ENCODE measurements around the gene CIPC.

CIPC gene

GRCh38 chr14:77097700-77098528, at the start of gene CIPC:
Gene CIPC, plus strand, starts transcription at chr14:77098258. Its CDS starts 7,451 bp downstream, at chr14:77105709.
- DNase-seq (ENCODE audit: low spot score): peak; percentile 99

DNA sequence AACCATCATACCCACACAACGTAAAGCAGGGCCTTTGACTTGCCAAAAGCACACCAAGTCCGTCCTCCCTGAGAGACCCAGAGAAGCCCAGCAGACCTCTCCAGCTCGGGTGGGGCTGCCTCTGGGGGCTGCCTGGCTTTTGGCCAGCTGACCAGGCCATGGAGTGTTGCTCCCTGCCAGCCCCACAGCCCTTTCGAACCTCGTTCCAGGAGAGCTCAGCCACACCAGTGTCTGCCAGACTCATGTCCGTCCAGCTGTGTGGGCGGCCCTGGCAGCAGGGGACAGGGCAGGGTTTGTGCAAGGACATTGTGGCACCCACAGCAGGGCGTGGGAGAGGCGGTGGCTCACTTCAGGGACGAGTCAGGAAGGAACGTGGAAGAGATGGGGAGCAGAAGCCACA, 46.9 kb upstream of the CIPC start:
- no peak for DNase-seq (ENCODE audit: low spot score)

DNA sequence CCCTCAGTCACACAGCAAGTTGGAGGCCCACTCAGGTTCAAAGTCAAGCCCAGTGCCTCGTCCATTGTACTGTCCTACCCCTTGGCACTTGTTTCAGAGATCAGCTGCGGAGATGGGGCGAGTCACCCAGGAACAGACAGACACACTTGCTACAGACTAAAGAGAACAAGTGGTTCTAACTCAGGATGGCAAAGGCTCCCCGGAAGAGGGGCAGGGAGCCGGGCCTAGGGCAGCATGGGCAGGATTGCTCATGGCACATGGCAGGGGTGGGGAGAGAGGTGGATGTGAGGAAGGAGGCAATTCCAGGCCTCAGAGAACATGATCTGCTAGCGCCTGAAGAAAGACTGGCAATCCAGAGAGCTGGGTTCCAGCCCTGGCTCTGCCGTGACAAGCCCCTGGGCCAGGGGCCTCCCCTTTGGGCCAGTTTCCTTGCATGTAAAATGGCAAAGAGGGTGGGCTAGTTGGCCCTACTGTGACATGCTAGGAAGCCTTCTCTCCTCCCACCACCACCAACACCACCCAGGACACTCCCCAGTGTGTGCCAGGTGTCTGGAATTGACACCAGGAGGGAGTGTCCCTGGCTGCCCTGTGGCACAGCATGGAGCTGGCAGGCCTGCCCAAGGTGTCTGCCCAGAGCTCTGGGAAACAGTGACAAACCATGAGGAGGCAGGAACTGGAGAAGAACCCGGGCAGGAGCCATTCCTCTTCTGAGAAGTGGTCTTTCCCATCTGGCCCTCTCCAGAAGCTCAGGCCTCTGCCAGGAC, 45.6 kb upstream of the CIPC start:
- no peak for DNase-seq (ENCODE audit: low spot score)

DNA sequence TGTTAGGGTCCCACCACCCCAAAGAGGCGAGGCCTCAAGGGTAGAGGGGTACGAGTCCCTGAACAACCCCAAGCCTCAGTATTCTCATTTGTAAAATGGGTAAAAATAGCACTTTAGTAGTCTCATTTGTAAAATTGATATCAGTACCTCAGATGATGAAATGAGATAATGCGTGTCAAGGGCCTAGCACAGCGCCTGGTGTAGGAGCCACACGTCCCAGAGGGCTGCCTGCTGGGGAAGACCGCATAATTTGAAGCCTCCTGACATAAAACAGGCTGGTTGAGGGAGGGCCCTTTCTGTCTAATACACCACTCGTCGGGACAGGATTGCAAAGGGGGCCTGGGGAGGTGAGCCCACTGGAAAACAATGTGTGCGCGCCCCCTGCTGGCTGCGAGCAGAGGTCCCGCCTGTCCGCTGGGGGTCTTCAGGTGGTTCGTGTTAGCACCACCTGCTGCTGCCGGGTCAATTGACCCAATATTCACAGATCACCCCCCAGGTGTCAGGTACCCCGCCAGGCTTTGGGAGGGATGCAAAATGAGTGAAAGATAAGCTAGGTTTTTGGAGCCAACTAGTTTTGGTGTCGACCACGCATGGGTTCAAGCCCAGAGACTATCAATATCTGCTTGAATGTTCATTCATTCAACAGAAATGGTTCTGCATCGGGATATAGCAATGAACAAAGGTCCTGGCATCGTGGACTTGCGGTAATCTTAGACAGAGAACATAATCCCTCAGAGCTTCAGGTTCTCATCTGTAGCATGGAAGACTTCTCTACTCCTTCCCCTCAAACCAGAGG, 44.8 kb upstream of the CIPC start:
- peak; percentile 70 for DNase-seq (ENCODE audit: low spot score)

DNA sequence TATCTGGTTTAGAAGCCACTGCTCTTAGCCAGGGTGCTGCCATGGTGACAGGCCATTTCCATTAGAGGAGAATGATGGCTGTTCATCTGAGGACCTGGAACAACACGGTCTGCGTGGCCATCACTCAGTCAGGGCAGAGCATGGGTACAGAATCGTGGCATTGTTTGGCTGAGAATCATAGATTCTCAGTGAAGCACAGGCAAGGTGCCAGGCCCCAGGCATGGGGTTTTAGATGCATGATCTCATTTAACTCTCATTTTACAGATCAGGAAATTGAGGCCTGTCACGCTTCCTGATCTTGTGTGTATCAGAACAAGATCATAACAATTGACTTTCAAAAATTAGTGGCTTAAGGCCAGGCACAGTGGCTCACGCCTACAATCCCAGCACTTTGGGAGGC, 42.8 kb upstream of the CIPC start:
- DNase-seq (ENCODE audit: low spot score): peak; percentile 47

DNA sequence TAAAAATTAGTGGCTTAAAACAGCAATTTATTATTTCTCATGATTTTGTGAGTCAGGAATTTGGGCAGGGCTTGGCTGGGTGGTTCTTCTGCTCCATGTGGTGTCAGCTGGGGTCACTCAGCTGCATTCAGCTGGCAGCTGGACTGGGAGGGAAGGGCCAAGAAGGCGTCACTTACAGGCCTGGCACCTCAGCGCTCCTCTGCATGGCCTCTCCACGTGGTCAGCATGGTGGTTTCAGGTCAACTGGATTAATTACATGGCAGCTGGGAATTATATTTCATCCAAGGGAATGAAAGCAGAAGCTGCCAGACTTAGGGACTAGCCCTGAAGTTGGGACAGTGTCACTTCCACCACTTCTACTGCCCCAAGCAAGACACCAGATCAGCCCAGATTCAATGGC, 42.1 kb upstream of the CIPC start:
- no peak for DNase-seq (ENCODE audit: low spot score)

DNA sequence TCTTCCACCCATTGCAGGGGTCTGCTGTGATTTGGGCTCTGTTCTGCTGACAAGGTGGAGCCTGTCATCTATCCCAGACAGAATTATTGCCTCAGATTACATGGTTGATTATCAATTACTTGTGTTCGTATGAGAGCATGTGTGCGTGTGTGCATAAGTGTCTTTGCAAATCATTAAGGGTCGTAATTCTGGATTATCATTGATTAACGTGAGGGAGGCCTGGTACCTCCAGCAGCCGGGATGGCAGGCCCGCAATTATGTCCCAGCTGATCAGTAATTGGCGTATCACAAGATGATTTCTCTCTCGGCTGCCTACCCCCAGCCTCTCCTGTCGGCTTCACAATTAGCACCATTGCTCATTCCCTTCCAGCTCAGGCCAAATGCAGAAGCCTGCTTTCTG, 39.9 kb upstream of the CIPC start:
- no peak for DNase-seq (ENCODE audit: low spot score)

- DNase-seq (ENCODE audit: low spot score): no peak
Measured at GRCh38 chr14:77058785-77059184, 39.3 kb upstream of the CIPC start.

DNA sequence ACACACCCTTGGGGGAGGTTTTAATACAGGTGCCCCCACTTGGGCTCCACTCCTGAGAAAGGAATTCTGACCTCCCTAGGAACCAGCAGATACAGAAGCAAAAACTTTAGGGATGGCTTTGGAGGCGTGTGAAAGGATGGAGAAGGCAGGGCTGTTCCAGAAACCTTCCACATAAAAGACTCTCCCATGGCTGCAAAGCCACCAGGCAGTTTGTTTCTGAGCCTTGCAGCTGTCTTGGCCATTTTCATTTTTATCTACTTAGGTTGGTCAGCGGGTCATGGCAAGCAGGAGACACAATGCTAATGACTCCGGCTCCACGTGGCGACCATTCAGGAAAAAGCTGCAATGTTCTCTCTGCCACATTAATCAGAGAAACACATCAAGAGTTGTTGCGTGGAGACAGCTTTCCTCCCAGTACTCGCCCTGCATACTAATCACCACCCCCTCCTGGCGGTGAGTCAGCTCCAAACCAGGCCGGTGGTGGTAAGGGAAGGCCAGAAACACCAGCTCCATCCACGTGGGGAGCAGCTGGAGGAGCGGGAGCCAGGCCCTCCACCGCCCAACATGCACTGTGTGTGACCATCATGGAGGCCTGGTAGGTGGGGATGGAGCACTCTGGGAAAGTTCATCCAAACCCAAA, 38.7 kb upstream of the CIPC start:
- peak; percentile 49 for DNase-seq (ENCODE audit: low spot score)

DNA sequence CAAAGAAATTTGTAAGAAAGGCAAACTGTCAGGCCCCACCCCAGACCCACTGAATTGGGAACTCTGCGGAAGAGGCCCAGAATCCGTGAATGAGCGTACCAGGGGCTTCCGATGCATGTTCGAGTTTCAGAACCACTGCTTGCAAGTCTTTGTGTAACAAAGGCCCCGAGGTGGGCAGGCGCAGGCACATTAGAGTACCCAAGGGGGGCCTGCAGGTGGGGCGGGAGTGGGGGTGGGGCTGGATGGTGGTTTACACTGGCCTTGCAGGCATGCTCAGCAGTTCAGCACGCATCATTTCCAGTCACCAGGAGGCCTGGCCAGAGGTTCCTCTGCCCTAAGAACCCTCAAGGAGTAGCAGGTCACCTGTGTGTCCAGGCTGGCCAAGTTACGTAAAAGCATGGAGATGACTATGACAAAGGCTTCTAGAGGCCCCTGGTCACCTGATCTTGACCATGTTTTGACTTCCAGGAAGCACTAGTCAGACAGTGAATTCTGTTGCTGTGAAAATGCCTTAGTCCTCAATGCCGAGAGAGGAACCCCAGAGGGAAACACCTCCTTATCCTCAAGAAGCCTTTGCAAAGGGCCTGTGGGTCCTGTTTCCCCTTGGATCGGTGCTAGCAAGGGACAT, 36.3 kb upstream of the CIPC start:
- no peak for DNase-seq (ENCODE audit: low spot score)

DNA sequence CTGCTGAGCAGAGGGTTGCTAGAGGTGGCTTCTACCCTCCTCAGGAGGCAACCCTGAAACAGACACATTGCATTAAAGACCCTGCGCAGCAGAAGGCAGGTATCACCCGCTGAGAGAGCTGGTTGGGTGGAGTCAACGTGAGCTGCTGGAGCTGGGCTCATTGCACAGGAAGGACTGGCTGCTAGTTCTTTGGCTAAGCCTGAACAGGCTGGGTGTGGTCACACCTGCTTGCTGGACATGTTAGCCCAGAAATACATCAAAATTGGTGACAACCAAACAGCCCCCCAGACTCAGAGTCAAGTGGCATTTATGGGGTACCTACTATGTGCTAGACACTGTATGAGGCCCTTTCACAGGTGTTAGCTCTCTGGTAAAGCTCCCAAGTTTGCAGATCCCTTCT, 35.8 kb upstream of the CIPC start:
- no peak for DNase-seq (ENCODE audit: low spot score)

DNA sequence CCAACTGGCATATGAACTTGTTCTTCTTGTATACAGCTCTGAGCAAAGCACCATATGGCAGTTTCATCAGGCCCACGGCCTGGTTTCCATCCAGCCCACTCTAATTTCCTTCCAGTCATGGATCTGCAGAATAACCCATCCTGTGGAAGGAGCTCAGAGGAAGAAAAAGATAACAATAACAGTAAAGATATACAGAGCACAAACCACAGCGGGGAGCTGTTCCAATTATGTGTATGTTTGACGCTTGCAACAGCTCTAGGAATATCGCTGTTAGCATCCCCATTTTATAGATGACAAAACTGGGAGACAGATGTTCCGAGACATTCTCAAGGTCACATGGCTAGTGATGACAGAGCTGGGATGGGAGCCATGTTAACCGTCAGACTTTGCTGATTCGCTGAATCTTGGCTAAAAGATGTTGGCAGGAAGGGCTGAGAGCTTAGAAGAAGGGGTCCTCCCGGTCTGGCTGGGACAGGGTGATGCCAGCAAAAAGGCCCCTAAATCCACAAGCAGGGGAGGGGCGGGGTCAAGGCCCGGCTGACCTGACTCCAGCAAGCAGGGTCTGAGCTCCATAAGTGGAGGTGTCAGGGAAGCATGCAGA, 34.4 kb upstream of the CIPC start:
- no peak for DNase-seq (ENCODE audit: low spot score)

DNA sequence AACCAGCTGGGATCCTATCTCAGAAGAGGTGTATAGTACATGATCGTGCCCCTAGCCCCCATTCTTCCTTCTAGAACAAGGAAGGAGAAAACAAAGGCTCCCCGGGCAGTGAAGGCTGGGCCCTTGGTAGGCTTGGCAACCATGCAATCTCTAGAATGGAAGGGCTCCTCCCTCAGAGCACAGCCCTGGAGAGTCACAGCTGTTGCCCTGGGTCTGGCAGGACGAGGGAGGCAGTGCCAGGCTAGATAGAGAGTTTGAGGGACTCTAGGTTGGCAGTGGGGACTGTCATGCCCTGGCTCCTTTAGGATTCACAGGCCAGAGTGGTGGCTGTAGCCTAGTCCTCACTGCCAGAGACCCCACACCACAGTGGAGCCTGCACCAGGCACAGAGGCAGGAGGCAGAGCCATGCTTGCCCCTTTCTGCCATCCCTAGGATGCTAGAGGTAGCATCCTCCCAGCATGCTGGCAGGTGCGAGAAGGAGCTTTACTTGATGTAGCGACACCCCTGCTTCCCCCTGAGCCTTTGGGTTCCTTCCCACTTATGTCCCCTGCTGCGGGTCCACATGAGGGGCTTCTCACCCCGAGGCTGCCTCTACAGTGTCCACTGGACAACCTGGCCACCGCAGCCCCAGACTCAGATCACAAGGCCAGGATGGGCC, 33.4 kb upstream of the CIPC start:
- DNase-seq (ENCODE audit: low spot score): no peak

DNA sequence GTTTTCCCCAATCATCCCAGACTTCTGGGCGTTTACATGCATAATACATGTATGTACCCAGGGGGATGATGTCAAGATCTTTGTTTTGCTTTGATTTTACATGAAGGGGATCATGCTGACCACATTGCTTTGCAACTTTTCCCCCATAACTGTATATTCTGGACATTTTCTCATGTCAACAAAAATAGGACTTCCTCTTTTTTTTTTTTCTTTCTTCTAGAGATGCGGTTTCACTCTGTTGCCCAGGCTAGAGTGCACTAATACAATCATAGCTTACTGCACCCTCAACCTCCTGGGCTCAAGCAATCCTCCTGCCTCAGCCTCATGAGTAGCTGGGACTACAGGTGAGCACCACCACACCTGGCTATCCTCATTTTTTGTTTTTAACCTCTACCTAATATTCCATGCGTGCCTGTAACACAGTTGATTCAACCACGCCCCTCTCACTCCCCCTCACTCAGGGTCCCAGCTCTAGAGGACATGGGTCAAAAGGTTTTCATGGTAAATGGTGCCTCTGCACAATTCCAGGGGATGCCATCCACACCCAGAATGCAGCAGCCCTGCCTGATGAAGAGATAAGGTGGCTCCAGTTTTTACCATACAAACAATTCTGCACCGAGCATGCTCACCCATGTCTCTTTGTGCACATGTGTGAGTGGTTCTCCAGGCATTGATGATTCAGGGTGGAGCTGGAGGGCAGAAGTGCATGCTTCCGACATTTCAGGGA, 32.0 kb upstream of the CIPC start:
- no peak for DNase-seq (ENCODE audit: low spot score)

DNA sequence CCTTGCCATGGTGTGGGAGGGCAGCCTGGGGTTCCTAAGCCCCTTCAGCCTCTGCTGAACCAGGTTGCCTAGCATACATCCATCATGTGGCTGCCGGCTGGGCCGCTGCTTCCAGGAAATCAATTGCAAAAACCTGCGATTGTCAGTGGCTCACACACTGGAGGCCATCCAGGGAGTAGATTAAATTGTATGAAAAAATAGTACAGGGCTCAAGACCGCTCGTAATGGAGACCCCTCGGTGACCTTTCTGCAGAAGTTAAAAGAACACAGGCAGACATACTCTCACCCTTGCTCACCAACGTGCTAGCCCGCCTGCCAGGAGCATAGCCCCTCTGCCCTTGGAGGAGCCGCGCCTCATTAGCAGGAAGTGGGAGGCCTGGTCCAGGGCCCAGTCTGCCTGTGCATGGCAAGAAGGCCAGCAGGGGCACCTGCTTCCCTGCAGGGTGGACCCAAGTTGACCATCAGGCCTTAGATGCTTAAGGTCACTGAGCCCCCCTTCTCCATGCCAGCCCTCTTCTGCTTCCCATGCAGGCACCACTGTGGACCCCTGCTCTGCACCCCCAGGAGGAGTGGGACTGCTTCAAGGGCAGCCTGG, 31.4 kb upstream of the CIPC start:
- no peak for DNase-seq (ENCODE audit: low spot score)

DNA sequence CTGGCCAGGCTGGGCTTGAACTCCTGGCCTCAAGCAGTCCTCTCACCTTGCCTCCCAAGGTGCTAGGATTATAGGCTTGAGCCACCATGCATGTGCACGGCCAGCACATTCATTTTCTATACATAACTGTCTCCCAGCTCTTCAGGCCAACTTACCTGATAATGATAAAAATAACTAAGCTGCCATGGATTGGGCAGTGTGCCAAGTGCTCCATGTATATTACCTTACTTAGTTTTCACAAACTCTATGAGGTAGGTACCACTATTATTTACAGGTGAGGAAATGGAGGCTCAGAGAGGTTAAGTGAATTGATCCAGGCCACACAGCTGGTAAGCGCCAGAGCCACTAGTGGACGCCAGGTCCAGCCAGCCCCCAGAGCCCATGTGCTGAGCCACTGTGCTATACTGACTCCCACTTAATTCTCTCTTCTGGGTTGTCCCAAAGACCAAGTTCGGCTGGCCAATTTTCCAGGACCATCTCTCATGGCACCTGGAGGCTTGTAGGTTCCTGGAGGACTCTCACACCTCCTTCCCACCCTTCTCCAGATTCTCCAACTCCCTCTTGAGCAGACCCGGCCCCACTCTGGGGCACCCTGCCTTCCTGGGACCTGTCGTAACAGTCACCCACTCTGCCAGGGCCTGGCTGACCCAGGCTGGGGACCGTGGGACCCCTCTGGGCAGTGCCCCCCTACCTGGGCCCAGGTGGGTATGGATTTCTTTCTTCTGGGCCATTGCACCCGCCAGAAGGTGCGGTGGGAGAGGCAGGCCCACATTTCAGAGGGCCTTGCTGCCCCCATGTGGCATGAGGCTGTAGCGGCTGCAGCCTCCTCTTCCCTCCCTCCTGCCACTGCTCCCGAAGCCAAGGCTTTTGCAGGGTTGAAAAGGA, 30.2 kb upstream of the CIPC start:
- peak; percentile 55 for DNase-seq (ENCODE audit: low spot score)

DNA sequence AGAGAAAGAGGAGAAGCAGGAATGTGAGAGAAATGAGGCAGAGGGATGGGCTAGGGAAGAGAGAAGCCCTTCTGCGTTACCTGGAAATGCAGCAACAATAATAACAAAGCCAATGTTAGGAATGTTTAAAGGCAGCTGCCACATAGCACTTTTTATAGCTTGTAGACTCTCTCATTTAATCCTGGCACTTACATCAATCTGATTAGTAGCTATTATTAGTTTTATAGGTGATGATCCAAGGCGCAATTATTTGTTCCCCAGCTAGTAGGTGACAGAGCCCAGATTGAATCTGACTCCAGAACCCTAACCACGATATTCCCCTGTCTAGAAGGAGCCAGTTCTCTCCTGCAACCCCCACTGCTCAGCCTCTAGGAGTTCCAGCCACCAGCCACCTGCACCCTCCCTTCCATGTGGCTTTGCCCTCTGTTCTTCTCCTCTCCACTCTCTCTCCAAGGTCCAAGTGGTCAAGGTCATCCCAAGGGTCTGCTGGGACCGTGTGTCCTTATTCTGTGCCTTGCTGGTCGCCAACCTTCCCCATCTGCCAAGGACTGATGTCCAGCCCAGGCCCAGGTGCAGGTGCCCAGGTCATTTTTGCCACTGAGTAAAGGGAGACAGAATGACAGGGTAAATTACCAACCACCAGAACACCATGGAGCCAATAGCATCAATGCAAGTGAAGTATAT, 29.4 kb upstream of the CIPC start:
- no peak for DNase-seq (ENCODE audit: low spot score)

GRCh38 chr14:77069551-77069950, 28.5 kb upstream of the CIPC start:
- no peak for DNase-seq (ENCODE audit: low spot score)

Data from CD4-positive, alpha-beta T cell treated with Interleukin-15 for 4 hours (primary cell).